ES-I3 (cell line): ENCODE results near the gene INTS2.

ENCODE experiments used
- H3K36me3 ChIP-seq: 2 replicates; pipeline ENCODE4 v1.6.1; 2013; ENCODE audit warnings: mild to moderate bottlenecking, low read length, control low read depth, moderate library complexity; ENCODE audit not compliant: insufficient read depth
- H3K4me1 ChIP-seq: 2 replicates; pipeline ENCODE4 v1.6.1; 2013; ENCODE audit warnings: mild to moderate bottlenecking, control low read depth, low read length; ENCODE audit not compliant: insufficient read depth
- H3K9ac ChIP-seq: 2 replicates; pipeline ENCODE4 v1.6.1; 2013; ENCODE audit warnings: low read depth, mild to moderate bottlenecking, low read length, moderate library complexity
- H3K9me3 ChIP-seq: 2 replicates; pipeline ENCODE4 v1.6.1; 2013; ENCODE audit warnings: mild to moderate bottlenecking, low read length, moderate library complexity; ENCODE audit not compliant: control insufficient read depth, insufficient read depth

Gene INTS2

GRCh38 chr17:61848896-61849295, 78.9 kb downstream of the INTS2 start:
- Histone ChIP-seq H3K36me3 (peaks cover 2% of the 10 kb centered on the region; the same call in 1 of the 2 replicates), H3K9ac (no peak overlapping the region), H3K9me3 (no peaks in the 10 kb centered on the region), H3K4me1 (no peaks in the 10 kb centered on the region)

- Histone ChIP-seq H3K4me1 (no peaks in the 10 kb centered on the region), H3K9me3 (no peaks in the 10 kb centered on the region), H3K36me3 (peaks cover 2% of the 10 kb centered on the region; the same call in 1 of the 2 replicates), H3K9ac (no peak overlapping the region)
Measured at GRCh38 chr17:61848247-61848646, 79.5 kb downstream of the INTS2 start.

GRCh38 chr17:61847659-61848058, 80.1 kb downstream of the INTS2 start:
- H3K36me3 ChIP-seq = peaks cover 2% of the 10 kb centered on the region; the same call in 1 of the 2 replicates
- H3K4me1 ChIP-seq = no peaks in the 10 kb centered on the region
- H3K9ac ChIP-seq = no peak overlapping the region
- no peaks in the 10 kb centered on the region for H3K9me3 ChIP-seq

DNA sequence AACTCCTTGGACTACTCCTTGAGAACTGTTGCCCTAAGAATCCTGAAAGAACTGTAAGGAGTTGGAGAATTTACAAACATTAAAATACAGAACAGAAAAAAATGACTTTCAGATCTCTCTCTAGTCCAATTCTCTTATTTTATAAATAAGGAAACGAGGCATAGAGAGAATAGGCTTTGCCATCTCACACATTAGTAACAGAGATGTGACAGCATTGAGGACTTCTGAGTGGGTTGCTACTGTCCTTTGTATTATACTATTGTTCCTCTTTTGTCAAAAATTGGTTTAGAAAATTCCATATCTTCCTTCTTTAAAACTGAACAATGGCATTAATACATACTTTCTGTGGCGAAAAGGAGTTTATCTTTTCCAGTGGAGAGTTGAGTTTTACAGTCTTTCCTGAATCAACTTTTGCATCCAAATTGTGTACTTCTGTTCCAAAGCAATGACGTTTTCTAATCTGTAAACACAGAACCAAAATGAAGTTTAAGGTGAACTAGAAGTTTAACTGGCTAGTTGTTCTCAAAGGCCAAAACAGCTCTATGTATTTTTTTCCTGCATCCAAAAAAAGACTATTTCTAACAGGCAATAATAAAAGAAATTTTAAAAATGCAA, 80.9 kb downstream of the INTS2 start:
- Histone ChIP-seq H3K4me1 (no peaks in the 10 kb centered on the region), H3K36me3 (peaks cover 2% of the 10 kb centered on the region; the same call in 1 of the 2 replicates), H3K9ac (no peak overlapping the region), H3K9me3 (no peaks in the 10 kb centered on the region)

DNA sequence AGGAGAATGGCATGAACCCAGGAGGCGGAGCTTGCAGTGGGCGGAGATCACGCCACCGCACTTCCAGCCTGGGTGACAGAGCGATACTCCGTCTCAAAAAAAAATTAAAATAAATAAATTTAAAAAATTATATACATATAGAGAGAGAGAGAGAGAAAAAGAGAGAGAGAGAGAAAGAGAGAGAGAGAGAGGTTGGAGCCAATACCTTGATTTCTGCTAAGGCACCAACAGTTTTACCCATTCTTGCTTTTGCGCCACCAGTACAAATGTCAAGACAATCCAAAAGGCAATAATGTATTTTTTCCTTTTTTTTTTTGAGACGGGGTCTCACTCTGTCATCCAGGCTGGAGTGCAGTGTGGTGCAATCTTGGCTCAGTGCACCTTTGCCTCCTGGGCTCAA, 81.7 kb downstream of the INTS2 start:
- no peak overlapping the region for H3K9ac ChIP-seq
- H3K4me1 ChIP-seq = no peaks in the 10 kb centered on the region
- H3K9me3 ChIP-seq = no peaks in the 10 kb centered on the region
- peaks cover 2% of the 10 kb centered on the region; the same call in 1 of the 2 replicates for H3K36me3 ChIP-seq

GRCh38 chr17:61843435-61843834, 84.3 kb downstream of the INTS2 start:
- H3K36me3 ChIP-seq = peaks cover 2% of the 10 kb centered on the region; the same call in 1 of the 2 replicates
- H3K9me3 ChIP-seq = no peaks in the 10 kb centered on the region
- no peak overlapping the region for H3K9ac ChIP-seq
- no peaks in the 10 kb centered on the region for H3K4me1 ChIP-seq

DNA sequence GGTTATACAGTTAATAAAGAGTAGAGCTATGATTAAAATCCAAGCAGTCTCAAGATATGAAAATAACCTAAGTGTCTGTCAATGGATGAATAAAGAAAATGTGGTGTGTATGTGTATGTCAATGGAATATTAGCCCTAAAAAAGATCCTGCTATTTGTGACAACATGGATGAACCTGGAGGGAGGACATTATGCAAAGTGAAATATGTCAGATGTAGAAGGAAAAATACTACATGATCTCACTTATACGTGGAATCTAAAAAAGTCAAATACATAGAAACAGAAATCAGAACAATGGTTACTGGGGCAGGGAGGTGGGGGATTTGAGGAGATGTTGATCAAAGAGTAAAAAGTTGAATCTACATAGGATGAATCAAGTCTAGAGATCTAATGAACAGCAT, 84.9 kb downstream of the INTS2 start:
- peaks cover 2% of the 10 kb centered on the region; the same call in 1 of the 2 replicates for H3K36me3 ChIP-seq

GRCh38 chr17:61839300-61839786, 88.4 kb downstream of the INTS2 start:
- Histone ChIP-seq H3K36me3 (no peaks in the 10 kb centered on the region; the same call in 1 of the 2 replicates), H3K9ac (no peak overlapping the region), H3K9me3 (no peaks in the 10 kb centered on the region), H3K4me1 (peaks cover 5% of the 10 kb centered on the region; the same call in 1 of the 2 replicates)

More for the DNA sequence above, 84.9 kb downstream of the INTS2 start:
- Histone ChIP-seq H3K9ac (no peak overlapping the region), H3K9me3 (no peaks in the 10 kb centered on the region), H3K4me1 (no peaks in the 10 kb centered on the region)

GRCh38 chr17:61837175-61838051, 90.4 kb downstream of the INTS2 start:
- Histone ChIP-seq H3K4me1 (peaks cover 19% of the 10 kb centered on the region), H3K9me3 (no peaks in the 10 kb centered on the region), H3K9ac (no peak overlapping the region), H3K36me3 (no peaks in the 10 kb centered on the region)

GRCh38 chr17:61836266-61837174, 91.3 kb downstream of the INTS2 start:
- Histone ChIP-seq H3K4me1 (peaks cover 19% of the 10 kb centered on the region), H3K9ac (no peak overlapping the region), H3K36me3 (no peaks in the 10 kb centered on the region), H3K9me3 (no peaks in the 10 kb centered on the region)

- H3K9me3 ChIP-seq = no peaks in the 10 kb centered on the region
- H3K4me1 ChIP-seq = peaks cover 19% of the 10 kb centered on the region
- no peak overlapping the region for H3K9ac ChIP-seq
- H3K36me3 ChIP-seq = no peaks in the 10 kb centered on the region
Measured at GRCh38 chr17:61835606-61836005, 92.2 kb downstream of the INTS2 start.

DNA sequence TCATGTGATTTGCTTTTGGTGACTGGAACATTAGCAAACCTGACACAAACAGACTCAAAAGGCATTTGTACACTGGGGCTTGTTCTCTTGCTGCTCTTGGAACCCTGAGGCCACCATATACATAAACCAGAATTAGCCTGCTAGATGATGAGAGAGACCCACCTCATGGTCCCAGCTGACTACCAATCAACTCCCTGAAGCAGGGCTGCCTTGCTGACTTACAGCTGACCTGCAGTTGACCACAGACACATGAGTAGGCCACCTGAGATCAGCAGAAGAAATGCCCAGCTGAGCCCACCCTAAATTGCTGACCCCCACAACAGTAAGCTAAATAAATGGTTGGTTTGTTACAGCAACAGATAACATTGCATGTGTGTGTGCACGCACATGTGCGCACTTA, 93.2 kb downstream of the INTS2 start:
- no peaks in the 10 kb centered on the region for H3K9me3 ChIP-seq
- no peaks in the 10 kb centered on the region for H3K36me3 ChIP-seq
- H3K4me1 ChIP-seq = peaks cover 19% of the 10 kb centered on the region
- H3K9ac ChIP-seq = no peak overlapping the region

GRCh38 chr17:61833536-61834193, 94.1 kb downstream of the INTS2 start:
- H3K36me3 ChIP-seq = no peaks in the 10 kb centered on the region
- H3K9ac ChIP-seq = no peak overlapping the region
- H3K4me1 ChIP-seq = peaks cover 19% of the 10 kb centered on the region
- no peaks in the 10 kb centered on the region for H3K9me3 ChIP-seq
